HepG2 (cell line): ENCODE measurements around the gene CLEC2D.

Source experiments
- ATF6 ChIP-seq: sonication (generic); formaldehyde crosslinking; conservative IDR thresholded peaks from 2 replicates; pipeline ENCODE4 v1.4.0; 2020; ENCODE audit warnings: missing genetic modification reagents
- ELF1 ChIP-seq: sonication (generic); formaldehyde crosslinking; IDR thresholded peaks from 2 replicates; pipeline ENCODE4 v1.4.0; 2020; ENCODE audit warnings: missing genetic modification reagents
- HBP1 ChIP-seq: IDR thresholded peaks from 2 replicates; pipeline ENCODE4 v1.6.1; 2016; ENCODE audit warnings: low read depth, control low read depth
- RAD21 ChIP-seq: fragments of 450-650 bp; formaldehyde crosslinking; IDR thresholded peaks from 2 replicates; pipeline ENCODE4 v1.5.0; 2020; ENCODE audit warnings: mild to moderate bottlenecking
- SMARCE1 ChIP-seq: fragments of 450-650 bp; IDR thresholded peaks from 2 replicates; pipeline ENCODE4 v1.6.1; 2017; ENCODE audit warnings: borderline replicate concordance
- ZNF264 ChIP-seq: sonication (generic); formaldehyde crosslinking; IDR thresholded peaks from 2 replicates; pipeline ENCODE4 v1.4.0; 2020; ENCODE audit warnings: missing genetic modification reagents
- ZNF563 ChIP-seq: sonication (generic); formaldehyde crosslinking; IDR thresholded peaks from 2 replicates; pipeline ENCODE4 v1.8.0; 2022; ENCODE audit warnings: mild to moderate bottlenecking, moderate library complexity, missing genetic modification reagents
- ZNF574 ChIP-seq: sonication (generic); formaldehyde crosslinking; IDR thresholded peaks from 2 replicates; pipeline ENCODE4 v1.4.0; 2020; ENCODE audit warnings: missing genetic modification reagents

GRCh38 chr12:9640024-9640423 is 29.5 kb upstream of the CLEC2D start:
- TF ChIP-seq ELF1 (CRISPR knock-in tag), result no peak
- no peak for TF ChIP-seq ZNF574 (CRISPR knock-in tag)
- TF ChIP-seq HBP1 (CRISPR knock-in tag), result no peak
- TF ChIP-seq RAD21 (CRISPR knock-in tag), result no peak
- TF ChIP-seq ZNF264 (CRISPR knock-in tag), result no peak
- TF ChIP-seq SMARCE1, result no peak
- no peak for TF ChIP-seq ATF6 (CRISPR knock-in tag)
- no peak for TF ChIP-seq ZNF563 (CRISPR knock-in tag)
